ENCODE results near the gene FTL.

FTL gene

GRCh38 chr19:48999481-49000325 lies 34.6 kb downstream of the FTL start:
- peak; percentile 67 for DNase-seq (ENCODE audit: low spot score)
- TF ChIP-seq, protein P1, sequence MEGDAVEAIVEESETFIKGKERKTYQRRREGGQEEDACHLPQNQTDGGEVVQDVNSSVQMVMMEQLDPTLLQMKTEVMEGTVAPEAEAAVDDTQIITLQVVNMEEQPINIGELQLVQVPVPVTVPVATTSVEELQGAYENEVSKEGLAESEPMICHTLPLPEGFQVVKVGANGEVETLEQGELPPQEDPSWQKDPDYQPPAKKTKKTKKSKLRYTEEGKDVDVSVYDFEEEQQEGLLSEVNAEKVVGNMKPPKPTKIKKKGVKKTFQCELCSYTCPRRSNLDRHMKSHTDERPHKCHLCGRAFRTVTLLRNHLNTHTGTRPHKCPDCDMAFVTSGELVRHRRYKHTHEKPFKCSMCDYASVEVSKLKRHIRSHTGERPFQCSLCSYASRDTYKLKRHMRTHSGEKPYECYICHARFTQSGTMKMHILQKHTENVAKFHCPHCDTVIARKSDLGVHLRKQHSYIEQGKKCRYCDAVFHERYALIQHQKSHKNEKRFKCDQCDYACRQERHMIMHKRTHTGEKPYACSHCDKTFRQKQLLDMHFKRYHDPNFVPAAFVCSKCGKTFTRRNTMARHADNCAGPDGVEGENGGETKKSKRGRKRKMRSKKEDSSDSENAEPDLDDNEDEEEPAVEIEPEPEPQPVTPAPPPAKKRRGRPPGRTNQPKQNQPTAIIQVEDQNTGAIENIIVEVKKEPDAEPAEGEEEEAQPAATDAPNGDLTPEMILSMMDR (IDR thresholded peaks at IDR 0.05; ENCODE audit: extremely low read depth, insufficient read depth, missing control alignments) = peak; percentile 78
- in situ Hi-C loops (cut with MboI; ENCODE audit: low pct_unique_long_range_greater_than_20kb, low sequenced_read_pairs, unreplicated experiment) = no loop called here

GRCh38 chr19:49004133-49004532 lies 39.0 kb downstream of the FTL start:
- TF ChIP-seq, protein P1 (IDR thresholded peaks at IDR 0.05; ENCODE audit: extremely low read depth, insufficient read depth, missing control alignments) = no peak
- in situ Hi-C loops (cut with MboI; ENCODE audit: low pct_unique_long_range_greater_than_20kb, low sequenced_read_pairs, unreplicated experiment) = no loop called here
- DNase-seq (ENCODE audit: low spot score) = no peak

DNA sequence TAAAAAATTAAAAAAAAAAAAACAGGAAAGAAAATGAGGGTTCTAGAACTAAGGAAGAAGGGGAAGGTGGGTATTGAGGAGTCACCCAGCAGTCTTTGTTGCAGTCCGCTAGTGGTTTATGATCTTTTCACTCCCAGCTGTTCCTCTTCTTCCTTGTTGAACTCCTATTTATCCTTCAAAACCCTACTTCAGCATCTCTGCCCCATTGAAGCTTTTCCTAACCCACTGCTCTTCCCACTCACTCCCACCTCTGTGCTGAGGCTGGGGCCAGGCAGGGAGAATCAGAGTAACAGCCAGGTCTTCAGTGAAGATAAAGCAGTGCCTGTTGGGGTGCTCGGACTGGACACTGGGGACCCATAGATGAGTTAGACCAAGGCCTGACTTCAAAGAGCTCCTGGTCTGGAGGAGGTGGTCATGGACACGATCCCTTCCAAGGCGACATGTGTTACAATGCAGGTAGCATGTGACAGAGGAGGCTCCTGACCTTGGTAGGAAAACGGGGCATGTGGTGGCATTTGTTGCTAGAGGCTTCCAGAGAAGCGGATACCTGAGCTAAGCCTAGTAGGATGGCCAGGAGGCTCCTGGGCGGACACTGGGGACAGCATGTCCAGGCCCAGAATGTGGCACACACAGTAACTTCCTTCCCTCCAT lies 40.0 kb downstream of the FTL start:
- TF ChIP-seq, protein P1 (IDR thresholded peaks at IDR 0.05; ENCODE audit: extremely low read depth, insufficient read depth, missing control alignments) = no peak
- in situ Hi-C loops (cut with MboI; ENCODE audit: low pct_unique_long_range_greater_than_20kb, low sequenced_read_pairs, unreplicated experiment) = no loop called here

GRCh38 chr19:49006905-49007304 lies 41.8 kb downstream of the FTL start:
- in situ Hi-C loops (cut with MboI; ENCODE audit: low pct_unique_long_range_greater_than_20kb, low sequenced_read_pairs, unreplicated experiment) = no loop called here
- no peak for DNase-seq (ENCODE audit: low spot score)
- TF ChIP-seq, protein P1 (IDR thresholded peaks at IDR 0.05; ENCODE audit: extremely low read depth, insufficient read depth, missing control alignments) = no peak

More for the DNA sequence above, 40.0 kb downstream of the FTL start:
- no peak for DNase-seq (ENCODE audit: low spot score)

- TF ChIP-seq, protein P1 (IDR thresholded peaks at IDR 0.05; ENCODE audit: extremely low read depth, insufficient read depth, missing control alignments) = no peak
- no peak for DNase-seq (ENCODE audit: low spot score)
- in situ Hi-C loops (cut with MboI; ENCODE audit: low pct_unique_long_range_greater_than_20kb, low sequenced_read_pairs, unreplicated experiment) = no loop called here
These were observed 44.7 kb downstream of the FTL start for GRCh38 chr19:49009828-49010227.

DNA sequence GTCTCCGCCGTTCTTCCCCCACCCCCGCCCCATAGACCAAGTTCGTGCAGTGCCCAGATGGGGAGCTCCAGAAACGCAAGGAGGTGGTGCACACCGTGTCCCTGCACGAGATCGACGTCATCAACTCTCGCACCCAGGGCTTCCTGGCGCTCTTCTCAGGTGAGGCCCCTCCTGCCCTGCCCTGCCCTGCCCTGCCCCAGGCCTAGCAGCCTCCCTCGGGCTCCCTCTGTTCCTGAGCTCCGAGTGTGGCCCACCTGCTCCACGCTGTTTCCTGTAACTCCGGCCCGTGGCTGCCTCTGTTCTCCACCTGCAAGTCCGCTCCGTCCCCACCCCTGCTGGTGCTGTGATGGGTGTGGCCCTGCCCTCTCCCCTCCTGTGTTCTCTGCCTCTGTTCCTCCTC lies 45.3 kb downstream of the FTL start:
- in situ Hi-C loops (cut with MboI; ENCODE audit: low pct_unique_long_range_greater_than_20kb, low sequenced_read_pairs, unreplicated experiment) = no loop called here
- TF ChIP-seq, protein P1 (IDR thresholded peaks at IDR 0.05; ENCODE audit: extremely low read depth, insufficient read depth, missing control alignments) = no peak
- no peak for DNase-seq (ENCODE audit: low spot score)

Data from GM13977 (cell line).